ENCODE data around the gene PSME3.

- TF ChIP-seq CTCF (conservative IDR thresholded peaks at IDR 0.05; ENCODE audit: low read depth, low read length): no peak
- no peak for TF ChIP-seq EZH2 (IDR thresholded peaks at IDR 0.05; ENCODE audit: borderline replicate concordance, low read depth, low read length, poor library complexity, severe bottlenecking)
These were observed 58.4 kb downstream of the PSME3 start for GRCh38 chr17:42891539-42892152.

Data from A673 (cell line).